Panc1 (cell line): ENCODE results near the gene SV2B.

Experiments used
- POLR2AphosphoS5 ChIP-seq: IDR thresholded peaks from 2 replicates; pipeline ENCODE4 v1.6.1; 2012; ENCODE audit warnings: mild to moderate bottlenecking, low read depth, low read length, moderate library complexity
- TF ChIP-seq, protein P1 (sequence below): fragments of 450-650 bp; IDR thresholded peaks from 2 replicates; pipeline ENCODE4 v1.5.1; 2017; ENCODE audit warnings: mild to moderate bottlenecking

DNA sequence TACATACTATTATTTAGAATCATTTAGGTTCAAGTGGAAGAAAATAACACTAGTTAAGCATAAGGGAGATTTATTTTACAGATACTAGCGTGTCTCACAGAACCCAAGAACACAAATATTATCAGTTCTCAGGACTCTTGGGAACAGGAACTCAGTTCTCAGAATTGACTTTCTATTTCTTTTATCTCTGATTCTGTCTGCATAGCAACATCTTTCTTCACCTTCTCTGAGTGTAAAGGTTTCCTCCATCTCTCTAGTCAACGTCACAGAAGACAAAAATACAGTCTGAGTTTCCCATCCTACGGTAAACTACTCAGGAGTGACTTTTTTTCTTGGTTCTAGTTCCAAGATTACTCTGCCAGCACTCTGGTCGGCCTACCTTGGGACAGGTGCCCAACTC, 220.0 kb downstream of the SV2B start:
- TF ChIP-seq, protein P1, sequence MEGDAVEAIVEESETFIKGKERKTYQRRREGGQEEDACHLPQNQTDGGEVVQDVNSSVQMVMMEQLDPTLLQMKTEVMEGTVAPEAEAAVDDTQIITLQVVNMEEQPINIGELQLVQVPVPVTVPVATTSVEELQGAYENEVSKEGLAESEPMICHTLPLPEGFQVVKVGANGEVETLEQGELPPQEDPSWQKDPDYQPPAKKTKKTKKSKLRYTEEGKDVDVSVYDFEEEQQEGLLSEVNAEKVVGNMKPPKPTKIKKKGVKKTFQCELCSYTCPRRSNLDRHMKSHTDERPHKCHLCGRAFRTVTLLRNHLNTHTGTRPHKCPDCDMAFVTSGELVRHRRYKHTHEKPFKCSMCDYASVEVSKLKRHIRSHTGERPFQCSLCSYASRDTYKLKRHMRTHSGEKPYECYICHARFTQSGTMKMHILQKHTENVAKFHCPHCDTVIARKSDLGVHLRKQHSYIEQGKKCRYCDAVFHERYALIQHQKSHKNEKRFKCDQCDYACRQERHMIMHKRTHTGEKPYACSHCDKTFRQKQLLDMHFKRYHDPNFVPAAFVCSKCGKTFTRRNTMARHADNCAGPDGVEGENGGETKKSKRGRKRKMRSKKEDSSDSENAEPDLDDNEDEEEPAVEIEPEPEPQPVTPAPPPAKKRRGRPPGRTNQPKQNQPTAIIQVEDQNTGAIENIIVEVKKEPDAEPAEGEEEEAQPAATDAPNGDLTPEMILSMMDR = no peak
- TF ChIP-seq POLR2AphosphoS5 = no peak
